Karpas-422 (cell line): Measurements from ENCODE around the gene MRPL23. TPM values are rescaled to one million over a fixed set of nuclear protein-coding genes. Genes with fewer than 3 reads are reported as not detected.

Experiments
- DNase-seq: peaks from one replicate; pipeline ENCODE4 v3.0.0-alpha.2; 2015
- H2AFZ ChIP-seq: fragments of 200-600 bp; sonication (generic); 2 replicates; pipeline ENCODE4 v1.6.1; 2014; ENCODE audit warnings: antibody characterized with exemption, low read length, mixed read lengths
- H3K27ac ChIP-seq: fragments of 200-600 bp; sonication (generic); 2 replicates; pipeline ENCODE4 v1.5.1; 2014; ENCODE audit warnings: mild to moderate bottlenecking, low read length, moderate library complexity
- H3K27me3 ChIP-seq: fragments of 200-600 bp; sonication (generic); 2 replicates; pipeline ENCODE4 v1.6.1; 2014; ENCODE audit warnings: low read length, mixed read lengths
- H3K36me3 ChIP-seq: fragments of 200-600 bp; sonication (generic); 2 replicates; pipeline ENCODE4 v1.6.1; 2014; ENCODE audit warnings: low read length, mixed read lengths; ENCODE audit not compliant: insufficient read depth
- H3K4me1 ChIP-seq: fragments of 200-600 bp; sonication (generic); 2 replicates; pipeline ENCODE4 v1.6.1; 2014; ENCODE audit warnings: mild to moderate bottlenecking, low read length, mixed read lengths
- H3K4me2 ChIP-seq: fragments of 200-600 bp; sonication (generic); 2 replicates; pipeline ENCODE4 v1.6.1; 2014; ENCODE audit warnings: low read length, low read depth, mild to moderate bottlenecking; ENCODE audit not compliant: poor library complexity, severe bottlenecking
- H3K4me3 ChIP-seq: fragments of 200-600 bp; sonication (generic); 2 replicates; pipeline ENCODE4 v1.5.1; 2014; ENCODE audit warnings: mild to moderate bottlenecking, antibody characterized with exemption, low read length, mixed read lengths
- H3K79me2 ChIP-seq: fragments of 200-600 bp; sonication (generic); 2 replicates; pipeline ENCODE4 v1.6.1; 2014; ENCODE audit warnings: mild to moderate bottlenecking, low read length, mixed read lengths
- H3K9ac ChIP-seq: fragments of 200-600 bp; sonication (generic); 2 replicates; pipeline ENCODE4 v1.6.0; 2014; ENCODE audit warnings: low read length
- H3K9me2 ChIP-seq: fragments of 200-600 bp; sonication (generic), shearing (Covaris generic); replicated peaks from 2 replicates; pipeline ENCODE4 v1.6.0; 2014; ENCODE audit warnings: mild to moderate bottlenecking, low read length, moderate library complexity; ENCODE audit not compliant: insufficient read depth
- H3K9me3 ChIP-seq: fragments of 300-700, 200-600 bp; sonication (generic); 2 replicates; pipeline ENCODE4 v1.6.1; 2014; ENCODE audit warnings: low read length, mixed read lengths
- H4K20me1 ChIP-seq: fragments of 200-600 bp; sonication (generic); 2 replicates; pipeline ENCODE4 v1.6.1; 2014; ENCODE audit warnings: mild to moderate bottlenecking, antibody characterized with exemption, low read length, low read depth; ENCODE audit not compliant: insufficient read depth
- total RNA-seq: library from RNA; depleted of rRNA; stranded (reverse); fragments of >200 nt; shearing (Covaris generic); gene quantifications from 2 replicates; pipeline ENCODE4 v1.2.3, GENCODE V29; 2014; ENCODE audit warnings: low replicate concordance

MRPL23 gene
- total RNA-seq, 1 experiment from 2014 or later, result 76.2 TPM

DNA sequence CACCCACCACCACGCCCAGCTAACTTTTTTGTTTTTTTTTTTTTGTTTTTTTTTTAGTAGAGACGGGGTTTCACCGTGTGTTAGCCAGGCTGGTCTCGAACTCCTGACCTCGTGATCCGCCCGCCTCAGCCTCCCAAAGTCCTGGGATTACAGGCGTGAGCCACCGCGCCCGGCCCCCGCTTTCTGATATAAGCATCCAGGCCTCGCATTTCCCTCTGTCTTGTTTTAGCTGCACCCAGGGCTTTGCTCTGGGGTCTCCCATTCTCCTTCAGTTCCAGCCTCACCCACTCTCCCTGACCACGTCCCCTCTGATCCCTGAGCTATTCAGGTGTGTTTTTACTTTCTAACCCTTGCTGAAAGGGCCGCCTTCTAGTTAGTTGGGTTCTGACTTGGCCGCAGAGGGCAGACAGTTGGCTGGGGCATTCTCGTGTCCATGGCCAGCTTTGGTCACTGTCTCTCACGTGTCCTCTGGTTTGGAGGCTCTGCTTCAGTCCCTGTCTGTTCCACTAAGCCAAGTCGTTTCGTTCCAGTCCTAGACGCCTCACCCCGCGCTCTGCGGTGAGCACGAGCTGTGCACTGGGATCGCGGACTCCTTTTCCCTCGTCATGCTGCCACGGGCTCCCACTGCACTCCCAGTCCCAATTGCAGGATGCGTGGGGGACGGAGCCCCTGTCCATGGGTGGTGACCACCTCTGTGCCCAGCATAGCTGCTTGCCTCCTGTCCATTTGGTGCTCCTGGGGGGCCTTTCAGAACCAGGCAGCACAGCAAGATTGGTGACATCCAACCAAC is 33.7 kb upstream of the MRPL23 start:
- Histone ChIP-seq H3K9me2 (no peaks in the 10 kb centered on the region), H3K9ac (no peak overlapping the region), H3K4me2 (no peak overlapping the region), H3K4me1 (no peaks in the 10 kb centered on the region), H3K9me3 (no peaks in the 10 kb centered on the region), H3K27ac (no peak overlapping the region), H3K4me3 (no peak overlapping the region), H2AFZ (no peak overlapping the region), H3K27me3 (no peaks in the 10 kb centered on the region), H3K79me2 (no peaks in the 10 kb centered on the region), H4K20me1 (no peaks in the 10 kb centered on the region), H3K36me3 (no peaks in the 10 kb centered on the region)
- no peak for DNase-seq

GRCh38 chr11:1915795-1916131 is 31.4 kb upstream of the MRPL23 start:
- no peak overlapping the region for H3K27ac ChIP-seq
- H3K27me3 ChIP-seq, result no peaks in the 10 kb centered on the region
- H3K4me2 ChIP-seq, result no peak overlapping the region
- H3K4me1 ChIP-seq, result no peaks in the 10 kb centered on the region
- H3K36me3 ChIP-seq, result no peaks in the 10 kb centered on the region
- no peaks in the 10 kb centered on the region for H3K9me3 ChIP-seq
- H3K79me2 ChIP-seq, result no peaks in the 10 kb centered on the region
- no peak overlapping the region for H3K4me3 ChIP-seq
- no peak overlapping the region for H3K9ac ChIP-seq
- H4K20me1 ChIP-seq, result no peaks in the 10 kb centered on the region
- no peak overlapping the region for H2AFZ ChIP-seq
- no peaks in the 10 kb centered on the region for H3K9me2 ChIP-seq
- DNase-seq, result no peak

GRCh38 chr11:1916132-1916985 is 30.8 kb upstream of the MRPL23 start:
- H3K4me2 ChIP-seq, result no peak overlapping the region
- H3K4me3 ChIP-seq, result no peak overlapping the region
- H3K9me3 ChIP-seq, result no peaks in the 10 kb centered on the region
- H3K79me2 ChIP-seq, result no peaks in the 10 kb centered on the region
- H4K20me1 ChIP-seq, result no peaks in the 10 kb centered on the region
- no peaks in the 10 kb centered on the region for H3K9me2 ChIP-seq
- no peak overlapping the region for H3K9ac ChIP-seq
- H3K4me1 ChIP-seq, result no peaks in the 10 kb centered on the region
- no peak overlapping the region for H3K27ac ChIP-seq
- no peak for DNase-seq
- H3K36me3 ChIP-seq, result no peaks in the 10 kb centered on the region
- H2AFZ ChIP-seq, result no peak overlapping the region
- no peaks in the 10 kb centered on the region for H3K27me3 ChIP-seq

- Histone ChIP-seq H3K4me1 (no peaks in the 10 kb centered on the region), H2AFZ (no peak overlapping the region), H3K4me3 (no peak overlapping the region), H4K20me1 (no peaks in the 10 kb centered on the region), H3K36me3 (no peaks in the 10 kb centered on the region), H3K4me2 (no peak overlapping the region), H3K27me3 (no peaks in the 10 kb centered on the region), H3K27ac (no peak overlapping the region), H3K79me2 (no peaks in the 10 kb centered on the region), H3K9me3 (no peaks in the 10 kb centered on the region), H3K9me2 (no peaks in the 10 kb centered on the region), H3K9ac (no peak overlapping the region)
- DNase-seq, result no peak
These were observed 30.1 kb upstream of the MRPL23 start for GRCh38 chr11:1916986-1917522.

GRCh38 chr11:1917523-1918435 is 29.4 kb upstream of the MRPL23 start:
- no peaks in the 10 kb centered on the region for H3K36me3 ChIP-seq
- no peaks in the 10 kb centered on the region for H4K20me1 ChIP-seq
- H3K27me3 ChIP-seq, result no peaks in the 10 kb centered on the region
- no peak overlapping the region for H3K4me2 ChIP-seq
- H3K9ac ChIP-seq, result no peak overlapping the region
- no peaks in the 10 kb centered on the region for H3K9me2 ChIP-seq
- no peaks in the 10 kb centered on the region for H3K79me2 ChIP-seq
- no peaks in the 10 kb centered on the region for H3K4me1 ChIP-seq
- H3K9me3 ChIP-seq, result no peaks in the 10 kb centered on the region
- no peak overlapping the region for H2AFZ ChIP-seq
- no peak overlapping the region for H3K4me3 ChIP-seq
- no peak overlapping the region for H3K27ac ChIP-seq
- DNase-seq, result no peak

DNA sequence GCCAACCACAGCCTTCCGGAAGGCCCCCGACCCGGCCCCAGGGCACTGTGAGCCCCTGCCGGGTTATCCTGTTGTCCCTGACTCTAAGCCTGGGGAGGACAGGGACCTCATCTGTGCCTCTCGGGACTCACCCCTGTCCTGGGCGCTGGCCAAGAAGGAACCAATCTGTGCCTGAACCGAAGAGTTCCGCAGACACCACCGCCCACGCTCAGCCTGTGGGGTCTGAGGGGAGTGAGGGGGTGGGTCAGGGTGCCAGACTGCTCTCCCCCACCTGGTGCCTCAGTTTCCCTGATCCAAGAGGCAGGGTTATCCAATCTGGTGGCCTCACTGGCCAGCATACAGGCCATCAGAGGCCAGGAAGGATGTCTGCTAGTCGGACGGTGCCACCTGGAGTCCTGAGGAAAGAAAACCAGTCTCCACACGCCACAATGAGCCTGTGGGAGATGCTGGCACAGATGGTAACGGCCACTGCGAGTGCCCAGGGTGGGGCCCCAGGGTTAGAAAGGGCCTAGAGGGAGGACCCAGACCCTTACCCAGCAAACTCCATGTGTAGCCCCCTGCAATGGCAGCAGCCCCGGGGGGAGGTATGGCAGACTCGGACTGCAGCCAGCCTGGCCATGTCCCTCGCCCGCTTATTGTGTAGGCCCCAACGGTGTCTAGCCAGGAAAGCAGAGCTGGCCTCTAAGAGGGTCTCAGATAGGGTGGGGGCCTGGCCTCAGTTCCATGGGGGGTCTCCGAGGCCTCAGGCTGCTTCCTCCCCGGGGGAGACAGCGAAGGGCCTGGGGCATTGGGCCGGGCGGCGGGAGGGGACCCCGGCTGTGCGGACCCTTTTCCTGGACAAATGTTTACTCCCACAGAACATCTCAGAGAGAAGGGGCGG is 28.5 kb upstream of the MRPL23 start:
- no peak overlapping the region for H2AFZ ChIP-seq
- no peak overlapping the region for H3K9ac ChIP-seq
- no peak overlapping the region for H3K27ac ChIP-seq
- no peaks in the 10 kb centered on the region for H3K79me2 ChIP-seq
- no peaks in the 10 kb centered on the region for H4K20me1 ChIP-seq
- no peak overlapping the region for H3K4me2 ChIP-seq
- H3K4me1 ChIP-seq, result no peaks in the 10 kb centered on the region
- no peak overlapping the region for H3K4me3 ChIP-seq
- no peak for DNase-seq
- H3K27me3 ChIP-seq, result no peaks in the 10 kb centered on the region
- no peaks in the 10 kb centered on the region for H3K9me3 ChIP-seq
- no peaks in the 10 kb centered on the region for H3K36me3 ChIP-seq
- no peaks in the 10 kb centered on the region for H3K9me2 ChIP-seq

GRCh38 chr11:1919391-1920127 is 27.6 kb upstream of the MRPL23 start, which contains the start of gene TNNT3:
Gene TNNT3 (plus strand): TSS chr11:1919703. CDS start chr11:1922875, 3,172 bp downstream.
- Histone ChIP-seq H3K4me3 (no peak within 1 kb of the TSS), H3K9me3 (no peaks in the 10 kb centered on the region), H2AFZ (no peak within 1 kb of the TSS), H3K9me2 (no peaks in the 10 kb centered on the region), H3K4me1 (no peaks in the 10 kb centered on the region), H4K20me1 (no peaks in the 10 kb centered on the region), H3K79me2 (no peaks in the 10 kb centered on the region), H3K27ac (no peak within 1 kb of the TSS), H3K9ac (no peak within 1 kb of the TSS), H3K27me3 (no peaks in the 10 kb centered on the region), H3K36me3 (no peaks in the 10 kb centered on the region), H3K4me2 (no peak within 1 kb of the TSS)
- no peak for DNase-seq
